Measurements from ENCODE around the gene SPTBN5. TPM values are rescaled to one million over a fixed set of nuclear protein-coding genes. Genes with fewer than 3 reads are reported as not detected.

The SPTBN5 gene
- total RNA-seq, 2 donors from 2014 or later = 0.63 to 1.3 TPM

GRCh38 chr15:41930221-41930866 is 36.5 kb upstream of the SPTBN5 start:
- Histone ChIP-seq H3K27ac (peak overlapping the region; percentile 72 to 77), H3K27me3 (no peaks in the 10 kb centered on the region), H3K4me1 (peaks cover 0 to 96% of the 10 kb centered on the region in 2 donors), H3K36me3 (no peaks in the 10 kb centered on the region), H3K4me3 (no peak overlapping the region), H3K9me3 (no peaks in the 10 kb centered on the region)
- DNase-seq (ENCODE audit: low spot score) = peak; percentile 76
- TF ChIP-seq, protein P1, sequence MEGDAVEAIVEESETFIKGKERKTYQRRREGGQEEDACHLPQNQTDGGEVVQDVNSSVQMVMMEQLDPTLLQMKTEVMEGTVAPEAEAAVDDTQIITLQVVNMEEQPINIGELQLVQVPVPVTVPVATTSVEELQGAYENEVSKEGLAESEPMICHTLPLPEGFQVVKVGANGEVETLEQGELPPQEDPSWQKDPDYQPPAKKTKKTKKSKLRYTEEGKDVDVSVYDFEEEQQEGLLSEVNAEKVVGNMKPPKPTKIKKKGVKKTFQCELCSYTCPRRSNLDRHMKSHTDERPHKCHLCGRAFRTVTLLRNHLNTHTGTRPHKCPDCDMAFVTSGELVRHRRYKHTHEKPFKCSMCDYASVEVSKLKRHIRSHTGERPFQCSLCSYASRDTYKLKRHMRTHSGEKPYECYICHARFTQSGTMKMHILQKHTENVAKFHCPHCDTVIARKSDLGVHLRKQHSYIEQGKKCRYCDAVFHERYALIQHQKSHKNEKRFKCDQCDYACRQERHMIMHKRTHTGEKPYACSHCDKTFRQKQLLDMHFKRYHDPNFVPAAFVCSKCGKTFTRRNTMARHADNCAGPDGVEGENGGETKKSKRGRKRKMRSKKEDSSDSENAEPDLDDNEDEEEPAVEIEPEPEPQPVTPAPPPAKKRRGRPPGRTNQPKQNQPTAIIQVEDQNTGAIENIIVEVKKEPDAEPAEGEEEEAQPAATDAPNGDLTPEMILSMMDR (IDR thresholded peaks at IDR 0.05) = peak in 1 of 2 donors; percentile 68

GRCh38 chr15:41928637-41929620 is 35.1 kb upstream of the SPTBN5 start:
- Histone ChIP-seq H3K9me3 (no peaks in the 10 kb centered on the region), H3K27ac (peak overlapping the region; percentile 72 to 77), H3K36me3 (no peaks in the 10 kb centered on the region), H3K27me3 (no peaks in the 10 kb centered on the region), H3K4me3 (no peak overlapping the region), H3K4me1 (peaks cover 0 to 89% of the 10 kb centered on the region in 2 donors)
- no peak for DNase-seq (ENCODE audit: low spot score)
- TF ChIP-seq, protein P1 (IDR thresholded peaks at IDR 0.05) = no peak

- Histone ChIP-seq H3K27ac (peak overlapping the region; percentile 72 to 77), H3K4me1 (peaks cover 0 to 81% of the 10 kb centered on the region in 2 donors)
- no peak for DNase-seq (ENCODE audit: low spot score)
Measured at GRCh38 chr15:41928100-41928499, 34.2 kb upstream of the SPTBN5 start.

DNA sequence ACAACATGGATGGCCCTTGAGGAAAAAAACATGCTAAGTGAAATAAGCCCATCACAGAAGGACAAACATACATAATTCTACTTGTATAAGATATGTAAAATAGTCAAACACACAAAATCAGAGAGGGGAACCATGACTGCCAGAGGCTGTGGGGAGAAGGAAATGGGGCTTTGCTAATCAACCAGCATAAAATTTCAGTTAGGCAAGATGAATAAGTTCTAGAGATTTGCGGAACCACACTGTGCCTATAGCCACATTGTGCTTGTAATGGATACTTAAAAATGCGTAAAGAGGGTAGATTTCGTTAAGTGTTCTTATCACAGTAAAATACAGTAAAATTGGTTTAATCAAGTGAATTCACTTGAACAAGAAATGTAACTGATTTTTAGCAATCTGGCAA is 33.7 kb upstream of the SPTBN5 start:
- DNase-seq (ENCODE audit: low spot score) = no peak
- TF ChIP-seq, protein P1 (IDR thresholded peaks at IDR 0.05) = no peak
- Histone ChIP-seq H3K27ac (peak overlapping the region; percentile 72 to 77), H3K4me3 (no peak overlapping the region), H3K4me1 (peaks cover 0 to 75% of the 10 kb centered on the region in 2 donors), H3K27me3 (no peaks in the 10 kb centered on the region), H3K9me3 (no peaks in the 10 kb centered on the region), H3K36me3 (no peaks in the 10 kb centered on the region)

More at GRCh38 chr15:41928100-41928499, 34.2 kb upstream of the SPTBN5 start:
- H3K36me3 ChIP-seq = no peaks in the 10 kb centered on the region
- TF ChIP-seq, protein P1 (IDR thresholded peaks at IDR 0.05) = no peak
- no peak overlapping the region for H3K4me3 ChIP-seq
- H3K9me3 ChIP-seq = no peaks in the 10 kb centered on the region
- H3K27me3 ChIP-seq = no peaks in the 10 kb centered on the region

GRCh38 chr15:41926185-41927056 is 32.6 kb upstream of the SPTBN5 start:
- Histone ChIP-seq H3K4me1 (peaks cover 0 to 71% of the 10 kb centered on the region in 2 donors), H3K36me3 (no peaks in the 10 kb centered on the region), H3K27ac (peak overlapping the region; percentile 5 to 31), H3K9me3 (no peaks in the 10 kb centered on the region), H3K27me3 (no peaks in the 10 kb centered on the region), H3K4me3 (no peak overlapping the region)
- DNase-seq (ENCODE audit: low spot score) = no peak
- TF ChIP-seq, protein P1 (IDR thresholded peaks at IDR 0.05) = no peak
